GM19452 (cell line): ENCODE results near the gene FAM25G.
"Not testable (repeated sequence)": the region's sequence is repeated elsewhere in the genome, so short reads cannot be mapped to it uniquely, and the experiment has no call there.

Experiments used
- ATAC-seq: cut with Tn5 transposase; IDR thresholded peaks from one replicate; pipeline ENCODE4 v1.9.1; 2021; ENCODE audit not compliant: unreplicated experiment

Gene FAM25G

DNA sequence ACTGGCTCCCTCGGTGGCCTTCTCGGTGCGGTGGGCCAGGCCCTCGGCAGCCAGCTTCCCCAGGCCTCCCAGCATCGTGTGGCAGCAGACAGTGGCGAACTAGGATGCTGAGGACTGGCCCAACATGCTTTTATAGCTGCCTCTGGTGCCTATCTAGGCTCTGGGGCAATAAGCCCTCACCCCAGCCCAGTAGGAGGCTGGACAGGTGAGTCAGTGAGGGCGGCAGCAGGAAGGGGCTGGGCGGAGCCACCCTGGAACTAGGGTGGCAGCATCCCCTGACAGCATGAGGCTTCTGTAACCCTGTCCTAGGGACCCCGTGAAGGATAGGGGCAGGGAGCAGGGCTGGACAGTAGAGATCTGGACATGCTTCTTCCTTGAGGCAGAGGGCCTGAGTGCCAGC is at the start of gene FAM25G:
Gene FAM25G (minus strand): TSS at position 101 of the 400 bp plus-strand sequence. CDS start 26 bp downstream, at position 75.
- ATAC-seq: not testable (repeated sequence)

DNA sequence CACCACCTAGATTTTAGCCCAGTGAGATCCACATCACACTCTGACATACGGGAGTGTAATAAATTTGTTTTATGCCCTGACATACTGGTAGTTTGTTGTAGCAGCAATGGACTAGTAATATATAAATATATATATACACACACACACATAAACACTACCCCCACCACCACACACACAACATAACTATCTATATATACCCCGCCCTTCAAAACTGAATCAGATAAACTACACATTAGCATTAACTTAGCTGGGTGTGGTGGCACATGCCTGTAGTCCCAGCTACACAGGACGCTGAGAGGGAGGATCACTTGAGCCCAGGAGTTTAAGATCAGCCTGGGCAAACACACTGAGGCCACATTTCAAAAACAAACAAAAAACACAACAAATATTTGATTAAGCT is 44.9 kb upstream of the FAM25G start:
- ATAC-seq: not testable (repeated sequence)

DNA sequence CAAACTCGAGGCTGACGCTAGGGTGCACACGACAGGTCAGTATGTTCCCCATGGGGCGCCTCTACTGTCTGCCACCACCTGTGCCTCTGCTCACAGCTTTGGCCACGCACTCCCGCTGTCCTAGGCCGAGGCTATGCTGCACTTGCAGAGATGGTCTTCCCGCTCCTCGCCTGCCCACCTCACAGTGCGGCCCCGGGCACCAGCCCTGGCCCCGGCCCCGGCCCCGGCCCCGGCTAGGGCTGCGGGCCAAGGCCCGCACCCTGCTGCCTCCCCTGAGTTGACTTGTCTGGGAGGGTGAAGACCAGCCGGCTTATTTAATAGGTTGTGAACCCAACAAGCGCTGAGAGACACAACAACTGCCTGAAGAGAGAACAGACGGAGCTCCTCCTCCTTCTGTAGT is 32.0 kb upstream of the FAM25G start, which contains the start of gene AGAP9:
Gene AGAP9 (minus strand): TSS at position 164 of the 400 bp plus-strand sequence. CDS start 112 bp downstream, at position 52.
- not testable (repeated sequence) for ATAC-seq

DNA sequence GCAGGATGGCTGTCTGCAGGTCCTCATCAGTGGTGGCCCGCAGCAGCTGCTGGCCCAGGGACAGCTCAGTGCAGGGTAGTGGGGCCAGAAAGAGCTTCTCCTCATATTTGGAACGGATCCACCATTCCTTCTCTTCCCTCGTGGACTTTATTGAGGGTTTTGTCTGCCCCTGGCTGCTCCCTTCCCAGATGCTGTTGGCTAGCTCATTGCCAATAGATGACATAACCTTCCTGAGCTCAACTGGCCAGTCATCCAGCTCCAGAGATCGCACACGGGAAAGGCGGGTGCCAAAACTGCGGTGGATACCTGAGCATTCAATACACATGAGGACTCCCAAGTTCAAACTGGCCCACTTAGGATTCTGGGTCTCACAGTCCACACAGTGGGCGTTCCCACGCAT is 10.8 kb upstream of the FAM25G start:
- ATAC-seq: not testable (repeated sequence)

DNA sequence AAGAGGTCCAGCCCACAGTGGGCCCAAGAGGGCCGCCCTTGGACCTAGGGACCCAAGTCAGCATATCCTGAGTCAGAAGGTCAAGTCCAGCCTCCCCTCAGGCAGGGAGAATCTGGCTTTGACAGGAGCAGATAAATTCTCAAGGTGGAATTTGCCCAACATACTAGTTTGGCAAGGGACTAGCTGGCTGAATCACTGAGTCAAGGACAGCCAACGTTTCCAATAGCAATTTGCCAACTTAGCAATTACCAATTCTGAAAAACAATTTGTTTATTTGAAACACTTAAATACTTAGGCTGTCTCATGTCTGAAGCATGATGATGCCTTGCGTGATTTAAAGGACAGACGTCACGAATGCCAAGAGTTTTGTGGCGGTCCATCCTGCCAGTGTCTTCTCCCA is 2.7 kb upstream of the FAM25G start:
- ATAC-seq: not testable (repeated sequence)

DNA sequence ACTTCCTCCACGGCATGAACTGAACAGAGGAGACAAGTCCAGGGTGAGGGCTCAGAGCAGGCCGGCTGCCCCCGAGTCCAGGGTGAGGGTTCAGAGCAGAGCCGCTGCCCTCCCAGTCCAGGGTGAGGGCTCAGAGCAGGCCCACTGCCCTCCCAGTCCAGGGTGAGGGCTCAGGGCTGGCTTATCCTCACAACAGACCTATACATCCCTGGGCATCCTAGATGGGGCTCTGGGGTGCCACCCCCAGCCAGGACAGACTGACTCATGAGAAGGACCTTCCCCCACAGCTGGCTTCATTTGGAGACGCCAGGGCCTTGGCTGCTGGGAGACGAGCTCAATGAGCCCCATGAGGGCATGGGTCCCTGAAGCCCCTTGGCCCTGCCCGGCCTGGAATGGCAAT is 1.9 kb downstream of the FAM25G start:
- ATAC-seq: not testable (repeated sequence)

DNA sequence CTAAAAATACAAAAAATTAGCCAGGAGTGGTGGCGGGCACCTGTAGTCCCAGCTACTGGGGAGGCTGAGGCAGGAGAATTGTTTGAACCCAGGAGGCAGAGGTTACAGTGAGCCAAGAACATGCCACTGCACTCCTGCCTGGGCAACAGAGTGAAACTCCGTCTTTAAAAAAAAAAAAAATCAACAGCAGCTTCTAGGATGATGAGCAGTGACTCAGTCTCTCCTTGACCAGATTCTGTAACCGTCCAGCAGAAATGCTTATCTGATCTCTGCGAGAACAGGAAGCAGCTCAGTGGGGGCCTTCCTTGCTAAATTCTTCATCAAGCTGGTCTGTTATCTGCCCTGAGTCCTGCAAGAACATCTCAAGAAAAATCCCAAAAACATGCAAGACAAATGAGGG is 5.6 kb downstream of the FAM25G start:
- not testable (repeated sequence) for ATAC-seq

DNA sequence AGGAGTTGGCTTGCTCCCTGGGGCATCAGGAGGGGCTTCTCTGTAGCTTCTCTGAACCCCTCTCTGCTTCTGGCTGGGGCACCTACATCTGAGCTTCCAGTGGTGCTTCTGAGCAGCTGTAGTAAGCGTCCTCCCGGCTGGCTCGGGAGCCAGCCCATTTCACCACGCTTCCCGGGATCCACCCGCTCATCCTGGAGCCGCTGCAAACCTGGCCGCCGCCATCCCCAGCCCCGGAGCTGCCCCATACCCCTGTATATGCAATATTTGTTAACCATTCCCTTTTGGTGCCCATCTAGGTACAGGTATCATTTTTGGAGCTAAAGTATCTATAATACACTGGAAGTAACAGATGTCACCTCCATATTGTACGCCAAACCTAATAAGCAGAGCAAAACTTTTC is 6.7 kb downstream of the FAM25G start:
- not testable (repeated sequence) for ATAC-seq

DNA sequence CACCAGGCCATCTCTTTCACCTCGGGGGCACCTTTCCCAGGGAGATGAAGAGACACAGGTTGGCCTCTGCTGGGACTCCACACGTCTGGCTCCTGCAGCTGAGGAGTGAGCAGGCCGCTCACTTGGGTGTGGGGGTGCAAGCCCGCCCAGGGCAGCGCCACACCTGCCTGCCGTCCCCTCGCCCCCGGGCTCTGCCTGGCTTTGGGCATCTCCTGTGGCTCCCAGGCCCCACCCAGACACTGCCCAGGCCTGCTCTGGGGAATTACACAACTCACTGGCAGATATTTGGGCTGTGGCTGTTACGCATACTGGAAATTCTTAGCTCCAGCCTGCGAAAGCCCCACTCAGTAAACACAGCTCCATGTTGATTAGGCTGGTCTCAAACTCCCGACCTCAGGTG is 7.6 kb downstream of the FAM25G start, which contains the start of gene ANXA8:
Gene ANXA8 (minus strand): TSS at position 193 of the 400 bp plus-strand sequence. CDS start 182 bp downstream, at position 11.
- not testable (repeated sequence) for ATAC-seq

DNA sequence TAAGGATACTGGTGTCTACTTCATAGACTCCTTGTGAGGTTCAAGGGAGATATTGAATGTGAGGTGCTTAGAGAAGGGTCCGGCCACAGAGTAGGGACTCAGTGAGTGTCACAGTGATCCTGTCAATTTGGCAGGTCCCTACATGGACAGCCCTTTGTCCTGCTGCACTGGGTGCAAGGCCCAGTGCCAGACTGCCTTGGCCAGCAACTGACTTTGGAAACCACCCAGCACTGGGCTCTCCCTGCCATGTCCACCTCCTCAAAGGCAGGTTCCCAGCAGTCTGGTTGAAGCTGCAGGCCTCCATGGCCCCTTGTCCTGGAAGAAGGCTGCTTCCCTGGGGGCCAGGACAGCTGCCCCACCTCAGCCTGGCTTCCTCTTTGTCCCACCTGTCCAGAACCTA is 9.1 kb downstream of the FAM25G start:
- ATAC-seq: not testable (repeated sequence)

DNA sequence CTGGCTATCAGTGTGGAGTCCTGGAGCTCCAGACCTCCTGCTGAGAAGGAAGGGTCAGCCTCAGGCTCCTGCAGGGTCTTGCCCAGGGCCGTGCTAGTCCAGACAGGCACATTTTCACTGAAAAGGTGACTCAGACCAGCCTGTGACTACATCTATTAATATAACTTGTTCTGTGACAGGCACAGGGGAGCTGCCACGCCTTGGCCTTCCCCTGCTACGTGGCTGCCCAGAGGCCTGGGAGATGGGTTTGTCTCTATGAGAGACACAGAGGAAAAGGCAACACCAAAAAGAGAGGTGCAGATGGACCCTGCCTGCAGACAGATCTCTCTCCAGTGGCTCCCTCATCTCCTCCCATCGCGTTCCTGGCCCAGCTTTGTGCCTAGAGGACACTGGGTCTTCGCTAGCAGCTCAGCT is 9.7 kb downstream of the FAM25G start:
- ATAC-seq: not testable (repeated sequence)

DNA sequence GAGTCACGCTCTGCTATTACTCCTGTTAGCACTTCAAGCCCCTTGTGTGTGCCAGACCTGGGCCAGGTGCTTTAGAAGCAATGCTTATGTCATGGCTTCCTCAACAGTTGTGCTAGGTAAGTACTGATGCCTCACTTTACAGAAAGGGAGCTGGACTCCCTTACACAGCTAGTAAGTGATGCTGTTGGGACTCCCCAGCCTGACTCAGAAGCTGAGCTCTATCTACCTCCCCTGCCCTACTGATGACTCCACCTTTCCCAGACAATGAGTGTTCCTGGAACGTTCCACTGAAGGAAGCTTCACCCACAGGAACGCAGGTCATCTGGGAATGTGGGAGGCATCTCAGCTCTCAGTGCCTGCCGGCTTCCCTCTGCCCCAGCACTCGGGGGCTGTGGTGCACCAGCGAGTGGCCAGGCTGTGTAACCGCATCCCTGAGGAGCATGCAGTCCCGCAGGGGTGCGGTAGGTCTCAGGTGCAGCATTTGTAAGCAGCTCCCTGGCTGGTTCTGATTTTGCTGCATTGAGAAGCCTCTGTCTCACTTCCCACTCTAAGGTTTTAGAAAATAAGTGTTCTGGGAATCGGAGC is 10.2 kb downstream of the FAM25G start:
- ATAC-seq: not testable (repeated sequence)

DNA sequence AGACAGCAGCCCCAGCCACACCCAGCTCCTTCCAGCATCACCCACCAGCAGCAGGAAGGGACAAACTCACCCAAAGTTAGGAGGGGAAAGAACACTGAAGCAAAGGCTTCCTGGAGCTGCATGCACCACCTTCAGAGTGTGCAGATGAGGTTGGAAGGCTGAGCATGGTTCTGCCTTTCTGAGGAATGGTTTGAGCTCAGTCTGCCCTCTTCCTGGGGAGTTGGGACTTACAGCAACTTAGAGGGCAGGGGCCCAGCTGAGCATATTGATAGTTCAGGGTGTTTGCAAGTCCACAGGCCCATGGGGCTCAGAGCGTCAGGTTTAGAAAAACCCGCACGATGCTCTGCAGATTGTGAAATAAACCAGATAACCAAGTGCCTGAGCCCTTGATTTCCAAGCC is 11.4 kb downstream of the FAM25G start:
- ATAC-seq: not testable (repeated sequence)

DNA sequence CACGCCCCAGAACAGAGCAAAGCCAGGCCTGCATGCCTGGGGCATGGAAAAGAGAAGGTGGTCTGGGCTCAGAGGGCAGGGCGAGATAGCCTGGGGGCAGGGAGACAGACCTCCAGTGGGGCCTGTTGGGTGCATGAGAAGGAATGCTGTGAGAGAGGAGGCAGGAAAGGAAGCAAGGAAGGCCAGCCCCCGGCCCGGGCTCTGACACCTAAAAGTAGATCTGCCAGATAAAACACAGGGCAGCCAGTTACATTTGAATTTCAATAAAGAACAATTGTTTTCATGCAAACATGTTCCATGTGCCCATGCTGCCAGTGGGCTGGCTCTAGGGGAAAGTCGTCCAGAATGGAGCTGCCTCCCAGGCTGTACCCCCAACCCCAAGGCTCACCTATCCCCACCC is 13.4 kb downstream of the FAM25G start:
- ATAC-seq: not testable (repeated sequence)

DNA sequence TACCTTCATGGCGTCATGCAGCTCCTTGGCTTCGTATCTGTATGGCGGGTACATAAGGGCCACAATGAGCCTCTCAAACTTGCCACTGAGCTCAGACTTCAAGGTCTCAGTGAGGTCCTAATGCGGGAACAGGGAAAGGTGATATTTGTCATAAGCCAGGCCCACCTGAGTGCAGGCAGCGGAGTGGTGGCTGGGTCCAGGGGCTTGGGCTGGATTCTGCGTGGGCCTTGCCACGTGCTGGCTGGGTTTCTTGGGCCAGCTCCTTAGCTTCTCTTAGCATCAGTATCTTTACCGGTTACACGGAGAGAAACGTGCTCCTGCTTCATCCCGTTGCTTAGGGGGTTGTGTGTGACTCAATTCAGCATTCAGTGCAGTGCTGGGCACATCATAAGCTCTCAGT is 14.4 kb downstream of the FAM25G start:
- ATAC-seq: not testable (repeated sequence)

DNA sequence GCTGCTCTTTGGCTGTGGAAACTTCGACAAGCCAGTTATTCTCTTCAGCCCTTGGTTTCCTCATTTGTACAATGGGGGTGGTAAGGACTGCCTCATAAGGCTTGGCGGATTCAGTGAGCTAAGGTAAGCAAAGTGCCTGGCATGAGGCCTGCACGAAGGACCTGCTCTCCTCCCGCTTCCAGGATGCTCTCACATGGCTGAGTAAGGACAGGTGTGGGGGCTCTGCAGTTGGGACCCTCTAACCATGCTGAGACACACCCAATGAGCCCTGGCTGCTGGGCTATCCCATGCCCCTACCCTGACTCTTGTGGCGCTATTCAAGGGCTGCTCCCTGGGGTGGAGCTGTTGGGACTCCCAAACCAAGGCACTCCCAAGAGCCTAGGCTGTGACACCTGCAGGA is 16.4 kb downstream of the FAM25G start:
- not testable (repeated sequence) for ATAC-seq

DNA sequence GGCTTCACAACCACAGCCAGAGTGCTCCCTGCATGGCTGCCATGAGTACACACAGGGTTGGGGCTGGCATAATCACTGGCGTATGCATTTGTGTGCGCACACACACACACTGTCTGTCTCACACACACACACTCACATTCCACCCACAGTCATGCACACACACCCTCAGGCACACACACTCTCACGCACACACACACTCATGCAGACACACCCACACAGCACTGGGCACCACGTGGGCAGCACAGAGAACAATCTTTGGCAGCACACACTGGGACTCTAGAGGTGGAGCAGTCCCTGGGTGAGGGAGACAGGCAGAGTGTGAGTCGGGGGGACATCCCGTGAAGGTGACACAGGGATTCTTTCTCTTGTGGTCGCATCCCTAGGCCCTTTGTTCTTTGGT is 18.0 kb downstream of the FAM25G start:
- ATAC-seq: not testable (repeated sequence)

DNA sequence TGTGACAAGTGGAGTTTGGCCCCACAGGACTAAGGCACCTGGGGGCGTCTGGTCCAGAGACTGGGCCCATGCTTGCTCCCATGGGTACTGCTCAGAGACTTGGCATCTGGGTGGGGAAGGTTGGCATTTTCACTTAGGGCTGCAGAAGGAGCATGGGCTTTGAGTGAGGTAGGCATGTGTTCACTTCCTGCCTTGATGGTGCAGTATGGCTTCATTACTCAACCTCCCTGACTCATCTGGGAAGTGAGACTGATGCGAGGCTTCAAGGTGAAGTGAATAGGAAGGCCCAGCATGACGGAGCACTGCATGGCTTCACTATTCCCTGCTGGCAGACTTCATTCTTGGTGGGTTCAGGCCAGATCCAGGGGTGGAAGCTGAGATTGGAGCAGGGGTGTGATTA is 18.9 kb downstream of the FAM25G start:
- peak; percentile 68 for ATAC-seq

DNA sequence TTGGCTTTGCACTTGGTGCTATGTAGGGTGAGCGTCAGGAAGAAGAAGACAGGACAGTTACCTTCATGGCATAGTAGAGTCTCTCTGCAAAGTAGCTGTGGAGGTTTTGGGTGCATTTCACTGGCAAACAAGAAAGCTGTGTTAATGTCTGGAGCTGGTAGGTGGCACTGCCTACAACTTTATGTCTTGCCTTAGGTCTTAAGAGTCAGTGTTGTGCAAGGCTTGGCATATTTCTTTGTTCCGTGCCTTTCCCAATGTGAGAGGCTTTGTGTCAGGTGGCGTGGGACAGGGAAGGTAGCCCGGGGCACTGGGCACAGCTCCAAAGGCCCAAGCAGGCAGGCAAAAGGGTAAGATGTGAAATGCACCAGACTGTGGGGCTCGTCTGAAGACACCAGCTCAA is 19.4 kb downstream of the FAM25G start:
- not testable (repeated sequence) for ATAC-seq

DNA sequence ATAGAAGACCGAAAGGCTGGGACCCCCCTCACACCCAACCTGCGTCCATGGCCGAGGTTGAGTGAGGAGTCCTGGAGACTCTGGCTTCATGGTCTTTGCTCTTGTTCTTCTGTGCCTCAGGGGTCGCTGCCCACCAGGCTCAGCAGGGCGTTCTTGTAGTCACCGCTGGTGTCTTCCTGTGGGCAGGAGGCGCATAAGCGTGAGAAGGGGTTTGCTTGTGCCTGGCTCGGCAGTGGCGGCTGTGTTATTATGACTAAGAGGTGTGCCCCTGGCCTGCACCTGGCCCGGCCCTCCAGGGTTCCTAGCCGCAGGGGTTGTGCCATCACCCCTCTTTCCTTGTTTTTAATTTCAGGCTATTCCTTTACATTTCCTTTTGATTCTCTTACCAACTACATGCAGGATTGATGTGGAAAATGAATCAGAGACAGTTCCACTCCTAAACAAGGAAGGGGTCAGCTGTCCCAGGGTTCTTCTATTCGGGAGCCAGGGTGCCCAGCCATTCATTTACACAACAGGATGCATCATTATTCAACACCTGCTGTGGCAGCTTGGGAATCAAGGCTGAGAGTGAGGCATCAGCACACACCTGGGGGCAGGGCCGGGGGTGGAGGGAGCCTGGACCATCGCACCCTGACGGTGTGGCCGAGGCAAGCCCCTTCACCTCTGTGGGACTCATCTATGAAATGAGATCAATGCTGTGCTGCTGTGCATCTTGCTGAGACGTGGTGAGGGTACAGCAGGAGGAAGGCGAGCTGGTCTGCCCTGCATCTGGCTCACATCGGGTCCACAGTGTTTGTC is 22.6 kb downstream of the FAM25G start:
- not testable (repeated sequence) for ATAC-seq

DNA sequence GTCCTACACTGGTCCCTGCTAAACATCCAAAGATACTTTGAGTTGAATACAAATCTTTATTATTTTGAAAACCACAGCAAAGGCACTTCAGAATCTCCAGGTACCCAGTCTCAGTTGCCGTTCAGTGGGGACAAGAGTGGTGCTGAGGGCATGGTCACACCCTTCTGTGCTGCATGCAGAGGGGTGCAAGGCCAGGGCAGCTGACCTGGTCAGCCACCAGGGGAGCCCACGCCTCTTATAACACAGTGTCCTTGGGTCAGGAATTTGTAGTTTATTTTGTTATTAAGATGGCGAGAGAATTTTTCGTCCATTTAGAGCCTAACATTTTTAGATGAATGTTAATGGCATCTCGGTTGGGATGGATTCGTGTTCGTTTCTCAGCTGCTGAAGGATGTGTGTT is 23.5 kb downstream of the FAM25G start:
- not testable (repeated sequence) for ATAC-seq

DNA sequence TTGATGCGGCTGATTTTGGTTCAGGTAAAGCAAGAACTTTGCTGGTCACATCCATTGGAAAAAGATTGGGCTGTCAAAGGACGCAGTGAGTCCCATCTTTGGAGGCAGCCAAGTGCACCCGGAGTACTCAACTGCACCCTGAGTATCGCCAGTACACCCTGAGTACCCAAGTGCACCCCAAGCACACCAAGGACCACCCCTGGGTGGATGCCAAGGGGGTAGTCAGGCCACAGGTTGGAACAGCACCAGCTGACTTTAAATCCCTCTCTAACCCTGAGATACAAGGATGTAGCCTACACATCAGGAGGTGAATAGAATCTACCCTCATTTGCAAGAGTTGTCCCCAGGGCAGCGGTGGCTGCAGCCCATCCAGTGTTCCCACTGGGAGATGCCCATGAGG is 24.0 kb downstream of the FAM25G start:
- not testable (repeated sequence) for ATAC-seq
